Liver (tissue), 9 donors: ENCODE measurements around the gene OTOP2. TPM values are rescaled to one million over a fixed set of nuclear protein-coding genes. Genes with fewer than 3 reads are reported as not detected.

Source experiments
- DNase-seq: peaks from one replicate; pipeline ENCODE4 v3.0.0-alpha.2; 2017; ENCODE audit warnings: low spot score
- H3K27ac ChIP-seq, 2 donors: one replicate each; pipeline ENCODE4 v1.7.0; 2013; ENCODE audit warnings: inconsistent platforms in 2 of 2, low read length in 2 of 2, control low read depth in 1 of 2, low read depth in 1 of 2, mild to moderate bottlenecking in 1 of 2
- H3K27me3 ChIP-seq, 4 donors: one replicate each; pipeline versions ENCODE4 v1.6.1 to v1.7.0; 2013; ENCODE audit warnings: low read length in 3 of 4, inconsistent platforms in 1 of 4, mild to moderate bottlenecking in 1 of 4, moderate library complexity in 1 of 4; ENCODE audit not compliant: control insufficient read depth in 4 of 4, insufficient read depth in 4 of 4
- H3K36me3 ChIP-seq, 4 donors: one replicate each; pipeline versions ENCODE4 v1.6.1 to v1.7.0; 2013; ENCODE audit warnings: low read length in 3 of 4, mild to moderate bottlenecking in 3 of 4, low read depth in 1 of 4, moderate library complexity in 1 of 4; ENCODE audit not compliant: control insufficient read depth in 4 of 4, insufficient read depth in 3 of 4
- H3K4me1 ChIP-seq, 4 donors: one replicate each; pipeline versions ENCODE4 v1.6.1 to v1.7.0; 2013; ENCODE audit warnings: low read length in 3 of 4, mild to moderate bottlenecking in 3 of 4, moderate library complexity in 1 of 4; ENCODE audit not compliant: control insufficient read depth in 4 of 4, insufficient read depth in 4 of 4
- H3K4me3 ChIP-seq, 3 donors: one replicate each; pipeline versions ENCODE4 v1.6.1 to v1.7.0; 2013; ENCODE audit warnings: low read length in 3 of 3, control low read depth in 1 of 3, low read depth in 1 of 3, mild to moderate bottlenecking in 1 of 3
- H3K9ac ChIP-seq, 2 donors: one replicate each; pipeline ENCODE4 v1.7.0; 2013; ENCODE audit warnings: low read length in 2 of 2, mild to moderate bottlenecking in 2 of 2, moderate library complexity in 2 of 2, control low read depth in 1 of 2, low read depth in 1 of 2
- H3K9me3 ChIP-seq, 4 donors: one replicate each; pipeline versions ENCODE4 v1.6.1 to v1.7.0; 2013; ENCODE audit warnings: low read length in 3 of 4; ENCODE audit not compliant: control insufficient read depth in 4 of 4
- ATF3 ChIP-seq: IDR thresholded peaks from 2 replicates; pipeline ENCODE4 v1.6.1; 2016; ENCODE audit warnings: antibody characterized with exemption
- CTCF ChIP-seq: fragments of 150-350 bp; IDR thresholded peaks from 2 replicates; pipeline ENCODE4 v1.5.1; 2017; ENCODE audit warnings: improper control_type of control experiment, low read depth, low read length; ENCODE audit not compliant: missing input control
- GABPA ChIP-seq, 2 donors: IDR thresholded peaks in 1 of 2; conservative IDR thresholded peaks in 1 of 2; 2 replicates each; pipeline ENCODE4 v1.6.1; 2016; ENCODE audit warnings: antibody characterized with exemption in 2 of 2, mild to moderate bottlenecking in 1 of 2, moderate library complexity in 1 of 2
- HNF4G ChIP-seq: IDR thresholded peaks from 2 replicates; pipeline ENCODE4 v1.6.1; 2016; ENCODE audit warnings: antibody characterized with exemption
- MAX ChIP-seq: IDR thresholded peaks from 2 replicates; pipeline ENCODE4 v1.6.1; 2016; ENCODE audit warnings: antibody characterized with exemption
- NR2F2 ChIP-seq: IDR thresholded peaks from 2 replicates; pipeline ENCODE4 v1.6.1; 2016; ENCODE audit warnings: antibody characterized with exemption
- REST ChIP-seq: IDR thresholded peaks from 2 replicates; pipeline ENCODE4 v1.6.1; 2016; ENCODE audit warnings: antibody characterized with exemption, mild to moderate bottlenecking
- RXRA ChIP-seq, 2 donors: IDR thresholded peaks; 2 replicates each; pipeline ENCODE4 v1.6.1; 2017 to 2018; ENCODE audit warnings: antibody characterized with exemption in 2 of 2, mild to moderate bottlenecking in 1 of 2
- SP1 ChIP-seq: IDR thresholded peaks from 2 replicates; pipeline ENCODE4 v1.6.1; 2018; ENCODE audit warnings: antibody characterized with exemption, mild to moderate bottlenecking
- YY1 ChIP-seq: IDR thresholded peaks from 2 replicates; pipeline ENCODE4 v1.6.1; 2016; ENCODE audit warnings: antibody characterized with exemption, mild to moderate bottlenecking
- WGBS: extraction: QIAGEN DNeasy Blood & Tissue Kit; methylation state at CpG from one replicate; pipeline ENCODE4 v1.1.7; 2013; 5-methylcytosine and 5-hydroxymethylcytosine counted together
- polyA plus RNA-seq, 2 donors: library from polyadenylated mRNA; stranded (reverse) in 1 of 2; unstranded in 1 of 2; fragments of 200-250 nt in 1 of 2; fragments of >200 nt in 1 of 2; fragmentation: Nextera tagmentation in 1 of 2; extraction: Ambion mirVana in 1 of 2; gene quantifications; one replicate each; pipeline versions ENCODE4 v1.2.1 to v1.2.3, GENCODE V29; 2013 to 2015
- total RNA-seq, 2 donors: library from RNA; depleted of rRNA; stranded (reverse); fragments of >200 nt; gene quantifications; one replicate each; pipeline ENCODE4 v1.2.3, GENCODE V29; 2014
- donor health status: healthy.
- donor health status: healthy.
- donor health status: healthy.
- donor health status: healthy.
- donor health status: healthy.

Gene OTOP2
- total and polyA plus RNA-seq, 4 donors = not detected

GRCh38 chr17:74903034-74903433 is 21.0 kb upstream of the OTOP2 start:
- 83% methylated on average over 9 of the region's 9 CpGs for WGBS
- no peaks in the 10 kb centered on the region for H3K36me3 ChIP-seq
- H3K27ac ChIP-seq = no peak overlapping the region
- no peak overlapping the region for H3K4me3 ChIP-seq
- H3K9me3 ChIP-seq = no peaks in the 10 kb centered on the region
- DNase-seq = no peak
- no peak for TF ChIP-seq RXRA (IDR thresholded peaks at IDR 0.05)
- no peak for TF ChIP-seq NR2F2
- no peak for TF ChIP-seq MAX
- no peak for TF ChIP-seq HNF4G
- no peak for TF ChIP-seq ATF3
- no peak for TF ChIP-seq CTCF
- peaks cover 0 to 3% (median under 1%) of the 10 kb centered on the region in 4 donors for H3K27me3 ChIP-seq
- no peaks in the 10 kb centered on the region for H3K4me1 ChIP-seq
- no peak overlapping the region for H3K9ac ChIP-seq

GRCh38 chr17:74903671-74904070 is 20.4 kb upstream of the OTOP2 start:
- DNase-seq = no peak
- H3K9ac ChIP-seq = no peak overlapping the region
- H3K27ac ChIP-seq = no peak overlapping the region
- TF ChIP-seq MAX = no peak
- TF ChIP-seq REST = no peak
- TF ChIP-seq YY1 = no peak
- no peak for TF ChIP-seq HNF4G
- no peak for TF ChIP-seq ATF3
- TF ChIP-seq SP1 = no peak
- no peak for TF ChIP-seq GABPA (IDR thresholded peaks at IDR 0.05 in 1 of 2, conservative IDR thresholded peaks at IDR 0.05 in 1 of 2)
- H3K4me1 ChIP-seq = no peaks in the 10 kb centered on the region
- no peak overlapping the region for H3K4me3 ChIP-seq
- H3K36me3 ChIP-seq = no peaks in the 10 kb centered on the region
- WGBS = 67% methylated on average over 6 of the region's 6 CpGs
- peaks cover 0 to 3% (median under 1%) of the 10 kb centered on the region in 4 donors for H3K27me3 ChIP-seq
- H3K9me3 ChIP-seq = no peaks in the 10 kb centered on the region
